ENCODE measurements around the gene AGBL5.
A peak's percentile ranks its signal among the peaks of the same experiment; 100 is the strongest.

Gene AGBL5

DNA sequence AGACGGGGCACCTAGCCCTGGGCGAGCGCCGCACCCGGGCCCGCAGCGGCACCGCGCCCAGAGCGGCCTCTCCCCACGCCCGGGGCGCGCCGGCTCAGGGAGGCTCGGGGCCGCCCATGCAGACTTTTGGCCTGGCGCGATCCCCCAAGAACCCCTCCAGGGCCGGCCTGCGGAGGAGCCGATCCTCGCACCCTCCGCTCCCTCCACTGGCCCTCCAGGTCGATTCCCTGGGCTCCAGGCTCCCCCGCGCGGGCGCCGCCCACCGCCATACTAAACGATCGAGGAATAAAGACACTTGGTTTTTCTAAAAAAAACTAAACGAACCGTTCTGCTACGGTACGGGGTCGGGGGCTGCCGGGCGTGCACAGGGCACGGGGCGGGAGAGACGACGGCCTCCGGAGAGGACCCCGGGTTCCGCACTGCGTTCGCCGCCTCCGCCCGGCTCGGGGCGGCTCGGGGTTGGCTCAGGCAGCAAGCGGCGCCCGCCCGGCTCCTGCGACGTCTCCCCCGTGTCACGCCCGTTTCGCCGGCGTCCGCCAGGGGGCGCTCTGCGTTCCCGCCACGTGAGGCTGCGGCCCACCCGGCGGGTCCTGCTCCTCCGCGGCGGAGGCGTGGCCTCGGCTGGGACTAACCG is 34.7 kb downstream of the AGBL5 start:
- H3K36me3 ChIP-seq (ENCODE audit: control insufficient read depth, insufficient read depth, low read length) = no peaks in the 10 kb centered on the region
- peak overlapping the region; percentile 81 for H3K27ac ChIP-seq (ENCODE audit: low read depth, low read length, severe bottlenecking)
- H3K4me1 ChIP-seq (ENCODE audit: control insufficient read depth, insufficient read depth, low read length, poor library complexity, severe bottlenecking) = peaks cover 11% of the 10 kb centered on the region
- 0% methylated on average over 45 to 66 of the region's 81 CpGs for WGBS, 2 experiments (ENCODE audit: insufficient coverage in 2 of 2)
- H3K4me3 ChIP-seq (ENCODE audit: extremely low read depth, insufficient read depth, low read length, poor library complexity, severe bottlenecking) = peak overlapping the region; percentile 66
- no peaks in the 10 kb centered on the region for H3K9me3 ChIP-seq (ENCODE audit: control insufficient read depth, low read length)

GRCh38 chr2:27086724-27087593 is 35.5 kb downstream of the AGBL5 start, which contains the start of gene KHK:
TSS of gene KHK (plus strand) at chr2:27086772. CDS start at chr2:27087260, 488 bp downstream.
- Histone ChIP-seq H3K4me1 (ENCODE audit: control insufficient read depth, insufficient read depth, low read length, poor library complexity, severe bottlenecking) (peaks cover 11% of the 10 kb centered on the region), H3K9me3 (ENCODE audit: control insufficient read depth, low read length) (no peaks in the 10 kb centered on the region), H3K27ac (ENCODE audit: low read depth, low read length, severe bottlenecking) (peak within 1 kb of the TSS; percentile 81), H3K36me3 (ENCODE audit: control insufficient read depth, insufficient read depth, low read length) (no peaks in the 10 kb centered on the region), H3K4me3 (ENCODE audit: extremely low read depth, insufficient read depth, low read length, poor library complexity, severe bottlenecking) (peak within 1 kb of the TSS; percentile 66)
- WGBS, 2 experiments (ENCODE audit: insufficient coverage in 2 of 2) = 10 to 12% methylated on average over 45 to 54 of the region's 54 CpGs

DNA sequence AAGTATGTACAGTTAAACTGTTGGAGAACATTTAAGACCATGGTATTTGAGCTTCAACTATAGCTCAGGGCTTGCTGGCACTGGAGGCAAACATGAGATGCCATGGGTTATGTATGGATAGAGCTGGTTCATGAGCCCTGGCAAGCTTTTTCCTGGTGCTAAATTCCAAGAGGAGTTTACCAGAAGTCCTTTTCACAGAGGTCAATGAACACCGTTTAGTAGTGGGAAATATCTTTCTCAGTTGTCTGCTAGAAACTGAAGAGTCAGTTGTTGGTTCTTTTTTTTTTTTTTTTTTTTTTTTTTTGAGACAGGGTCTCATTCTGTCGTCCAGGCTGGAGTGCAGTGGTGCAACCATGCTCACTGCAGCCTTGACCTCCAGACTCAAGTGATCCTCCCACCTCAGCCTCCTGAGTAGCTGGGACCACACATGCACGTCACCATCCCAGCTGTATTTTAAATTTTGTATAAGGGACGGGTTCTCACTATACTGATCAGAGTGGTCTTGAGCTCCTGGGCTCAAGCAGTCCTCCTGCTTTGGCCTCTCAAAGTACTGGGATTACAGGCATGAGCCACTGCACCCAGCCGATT is 36.4 kb downstream of the AGBL5 start:
- Histone ChIP-seq H3K4me3 (ENCODE audit: extremely low read depth, insufficient read depth, low read length, poor library complexity, severe bottlenecking) (no peak overlapping the region), H3K4me1 (ENCODE audit: control insufficient read depth, insufficient read depth, low read length, poor library complexity, severe bottlenecking) (peaks cover 17% of the 10 kb centered on the region), H3K27ac (ENCODE audit: low read depth, low read length, severe bottlenecking) (no peak overlapping the region), H3K9me3 (ENCODE audit: control insufficient read depth, low read length) (no peaks in the 10 kb centered on the region), H3K36me3 (ENCODE audit: control insufficient read depth, insufficient read depth, low read length) (no peaks in the 10 kb centered on the region)
- 90 to 100% methylated on average over 3 of the region's 5 CpGs for WGBS, 2 experiments (ENCODE audit: insufficient coverage in 2 of 2)

DNA sequence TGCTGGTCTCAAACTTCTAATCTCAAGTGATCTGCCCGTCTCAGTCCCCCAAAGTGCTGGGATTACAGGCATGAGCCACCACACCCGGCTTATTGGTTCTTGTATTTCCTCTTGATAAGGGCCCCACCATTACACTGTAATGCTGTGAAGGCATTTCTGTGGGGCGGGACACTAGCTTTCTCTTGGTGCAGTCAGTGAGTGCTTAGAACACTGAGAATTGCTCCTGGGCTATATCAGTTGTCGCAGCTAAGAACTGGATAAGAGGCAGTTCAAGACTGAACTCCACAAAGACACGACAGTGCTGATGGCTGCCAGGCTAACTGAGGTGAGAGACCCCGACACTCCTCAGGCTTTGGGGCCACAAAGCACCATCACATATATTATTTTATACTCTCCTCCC is 37.2 kb downstream of the AGBL5 start:
- Histone ChIP-seq H3K27ac (ENCODE audit: low read depth, low read length, severe bottlenecking) (no peak overlapping the region), H3K9me3 (ENCODE audit: control insufficient read depth, low read length) (no peaks in the 10 kb centered on the region), H3K4me3 (ENCODE audit: extremely low read depth, insufficient read depth, low read length, poor library complexity, severe bottlenecking) (no peak overlapping the region), H3K4me1 (ENCODE audit: control insufficient read depth, insufficient read depth, low read length, poor library complexity, severe bottlenecking) (peaks cover 21% of the 10 kb centered on the region), H3K36me3 (ENCODE audit: control insufficient read depth, insufficient read depth, low read length) (no peaks in the 10 kb centered on the region)
- 91% methylated on average over 5 of the region's 6 CpGs for WGBS, 2 experiments (ENCODE audit: insufficient coverage in 2 of 2)

GRCh38 chr2:27089111-27089954 is 37.9 kb downstream of the AGBL5 start:
- peaks cover 15% of the 10 kb centered on the region for H3K4me1 ChIP-seq (ENCODE audit: control insufficient read depth, insufficient read depth, low read length, poor library complexity, severe bottlenecking)
- 92% methylated on average over 13 of the region's 14 CpGs for WGBS, 2 experiments (ENCODE audit: insufficient coverage in 2 of 2)
- no peak overlapping the region for H3K4me3 ChIP-seq (ENCODE audit: extremely low read depth, insufficient read depth, low read length, poor library complexity, severe bottlenecking)
- H3K9me3 ChIP-seq (ENCODE audit: control insufficient read depth, low read length) = no peaks in the 10 kb centered on the region
- no peaks in the 10 kb centered on the region for H3K36me3 ChIP-seq (ENCODE audit: control insufficient read depth, insufficient read depth, low read length)
- no peak overlapping the region for H3K27ac ChIP-seq (ENCODE audit: low read depth, low read length, severe bottlenecking)

GRCh38 chr2:27091746-27092695 is 40.6 kb downstream of the AGBL5 start:
- H3K4me3 ChIP-seq (ENCODE audit: extremely low read depth, insufficient read depth, low read length, poor library complexity, severe bottlenecking) = no peak overlapping the region
- 84% methylated on average over 23 to 24 of the region's 25 CpGs for WGBS, 2 experiments (ENCODE audit: insufficient coverage in 2 of 2)
- no peaks in the 10 kb centered on the region for H3K9me3 ChIP-seq (ENCODE audit: control insufficient read depth, low read length)
- no peak overlapping the region for H3K27ac ChIP-seq (ENCODE audit: low read depth, low read length, severe bottlenecking)
- H3K36me3 ChIP-seq (ENCODE audit: control insufficient read depth, insufficient read depth, low read length) = no peaks in the 10 kb centered on the region
- peaks cover 9% of the 10 kb centered on the region for H3K4me1 ChIP-seq (ENCODE audit: control insufficient read depth, insufficient read depth, low read length, poor library complexity, severe bottlenecking)

DNA sequence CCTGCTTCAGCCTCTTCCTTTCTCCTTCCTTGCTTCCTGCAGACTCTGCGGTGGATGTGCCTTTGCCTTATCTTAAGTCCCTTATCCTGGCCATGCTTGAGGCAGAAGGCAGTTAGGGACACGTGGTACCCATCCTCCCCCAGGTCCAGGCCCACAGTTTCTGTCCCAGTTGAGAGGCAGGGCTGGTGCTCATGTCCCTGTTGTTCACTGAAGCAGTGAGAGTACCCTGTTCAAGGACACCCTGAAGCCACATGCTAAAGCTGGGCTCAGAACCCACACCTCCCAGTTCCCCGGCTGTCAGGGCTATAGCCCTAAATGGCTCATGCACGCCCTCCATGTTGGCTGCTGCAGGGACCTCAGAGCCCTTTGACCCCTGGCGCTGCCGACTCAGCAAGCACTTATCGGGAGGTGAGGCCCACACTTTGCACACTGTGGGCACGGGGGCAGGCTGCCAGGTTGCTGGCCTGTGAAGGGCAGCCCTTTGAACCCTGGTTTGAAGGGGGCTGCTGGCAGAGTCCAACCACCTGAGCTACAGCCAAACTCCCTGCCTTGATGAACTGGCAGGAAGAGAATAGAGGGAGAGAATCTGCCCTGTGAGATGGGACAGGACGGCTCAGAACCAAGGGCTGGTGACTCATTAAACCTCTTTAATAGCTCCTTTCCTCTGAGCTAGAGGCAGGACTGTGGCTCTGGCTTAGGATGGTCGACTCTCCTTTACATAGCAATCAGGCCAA is 41.4 kb downstream of the AGBL5 start:
- 87 to 90% methylated on average over 9 to 10 of the region's 10 CpGs for WGBS, 2 experiments (ENCODE audit: insufficient coverage in 2 of 2)
- no peak overlapping the region for H3K27ac ChIP-seq (ENCODE audit: low read depth, low read length, severe bottlenecking)

DNA sequence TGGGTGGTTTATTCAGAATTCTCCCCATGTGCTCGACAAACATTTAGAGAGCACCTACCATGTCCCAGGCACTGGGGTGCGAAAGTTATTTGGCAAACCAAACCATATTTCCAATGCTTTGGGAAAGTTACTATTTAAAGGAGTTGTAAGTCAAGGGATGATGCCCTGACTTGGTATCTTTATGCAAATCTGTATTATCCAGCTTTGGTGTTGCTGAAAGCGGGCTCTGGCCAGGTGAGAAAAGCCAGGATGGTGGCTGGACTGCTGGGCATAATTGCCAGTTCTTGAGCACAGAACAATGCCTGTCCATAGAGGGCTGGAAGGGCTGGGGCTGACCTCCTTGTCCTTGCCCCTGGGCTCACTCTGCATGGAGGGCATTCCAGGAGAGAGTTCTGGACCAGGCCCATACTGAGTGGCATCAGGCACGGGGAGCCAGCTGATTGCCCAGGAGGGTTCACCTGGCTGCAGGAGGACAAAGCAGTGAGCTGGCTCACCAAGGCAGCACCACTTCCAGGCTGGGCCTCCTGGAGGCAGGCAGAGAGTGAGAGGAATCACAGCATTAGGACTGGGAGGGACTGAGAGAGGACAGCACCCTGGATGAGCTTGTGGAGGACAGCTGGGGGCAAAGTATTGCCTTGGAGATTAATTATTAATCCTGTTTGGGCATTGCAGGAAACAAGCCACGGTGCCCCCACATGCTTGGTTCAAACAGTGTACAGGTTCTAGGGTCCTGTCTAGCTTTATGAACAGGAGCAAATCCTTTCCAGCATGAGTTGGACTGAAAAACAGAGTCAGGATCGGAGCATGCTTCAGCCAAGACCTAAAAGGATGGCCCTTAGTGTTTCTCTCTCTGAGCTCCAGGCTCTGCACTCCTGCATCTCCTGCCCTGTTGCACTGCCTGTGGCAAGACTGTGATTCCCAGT is 42.2 kb downstream of the AGBL5 start:
- H3K9me3 ChIP-seq (ENCODE audit: control insufficient read depth, low read length) = no peaks in the 10 kb centered on the region
- no peak overlapping the region for H3K4me3 ChIP-seq (ENCODE audit: extremely low read depth, insufficient read depth, low read length, poor library complexity, severe bottlenecking)
- no peaks in the 10 kb centered on the region for H3K36me3 ChIP-seq (ENCODE audit: control insufficient read depth, insufficient read depth, low read length)
- peaks cover 9% of the 10 kb centered on the region for H3K4me1 ChIP-seq (ENCODE audit: control insufficient read depth, insufficient read depth, low read length, poor library complexity, severe bottlenecking)
- 89 to 94% methylated on average over 5 of the region's 6 CpGs for WGBS, 2 experiments (ENCODE audit: insufficient coverage in 2 of 2)
- H3K27ac ChIP-seq (ENCODE audit: low read depth, low read length, severe bottlenecking) = no peak overlapping the region

More for the DNA sequence above, 41.4 kb downstream of the AGBL5 start:
- Histone ChIP-seq H3K4me1 (ENCODE audit: control insufficient read depth, insufficient read depth, low read length, poor library complexity, severe bottlenecking) (peaks cover 9% of the 10 kb centered on the region), H3K9me3 (ENCODE audit: control insufficient read depth, low read length) (no peaks in the 10 kb centered on the region), H3K36me3 (ENCODE audit: control insufficient read depth, insufficient read depth, low read length) (no peaks in the 10 kb centered on the region), H3K4me3 (ENCODE audit: extremely low read depth, insufficient read depth, low read length, poor library complexity, severe bottlenecking) (no peak overlapping the region)

Measured in mesodermal cell (in vitro differentiated cells).